ENCODE results near the gene SLC7A14. TPM values are rescaled to one million over a fixed set of nuclear protein-coding genes. Genes with fewer than 3 reads are reported as not detected.

SLC7A14 gene
- total RNA-seq, 1 donor from 2014 or later = not detected

DNA sequence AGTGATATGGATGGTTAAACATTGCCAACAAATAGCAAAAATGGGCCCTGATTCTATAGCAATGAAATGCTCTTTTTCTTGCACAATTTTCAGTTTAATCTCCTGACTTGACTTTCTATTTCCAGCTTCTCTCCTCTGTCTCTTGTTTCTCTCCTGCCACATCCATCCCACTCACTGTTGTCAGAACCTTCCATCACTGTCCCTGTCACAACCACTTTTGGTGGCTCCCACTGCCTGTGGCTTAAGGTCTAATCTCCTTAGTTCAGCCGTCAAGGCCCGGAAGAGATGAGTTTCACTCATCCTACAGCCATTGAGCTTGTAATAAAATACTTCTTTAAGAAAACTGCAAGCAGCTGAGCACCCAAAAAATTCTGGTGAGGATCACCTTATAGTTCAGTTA lies 19.5 kb downstream of the SLC7A14 start:
- Mint-ChIP-seq H3K27ac (no peak overlapping the region), H3K9me3 (no peaks in the 10 kb centered on the region), H3K4me3 (no peak overlapping the region), H3K36me3 (no peaks in the 10 kb centered on the region), H3K27me3 (ENCODE audit: insufficient read depth, low read depth) (peaks cover 2% of the 10 kb centered on the region), H3K4me1 (peaks cover 3% of the 10 kb centered on the region)
- Histone ChIP-seq H2AFZ (replicated peaks) (no peak overlapping the region), H3K79me2 (ENCODE audit: low read depth) (no peaks in the 10 kb centered on the region), H3K27me3 (no peaks in the 10 kb centered on the region), H3K9ac (no peak overlapping the region), H4K20me1 (ENCODE audit: low read depth) (no peaks in the 10 kb centered on the region), H3K4me3 (no peak overlapping the region), H3K27ac (no peak overlapping the region), H3K4me1 (no peaks in the 10 kb centered on the region), H3K4me2 (no peak overlapping the region), H3F3A (ENCODE audit: low read depth) (no peaks in the 10 kb centered on the region), H3K36me3 (no peaks in the 10 kb centered on the region), H3K9me3 (ENCODE audit: low read depth) (no peaks in the 10 kb centered on the region)
- no peak for DNase-seq (ENCODE audit: low spot score)
- TF ChIP-seq EZH2 (IDR thresholded peaks at IDR 0.05) = no peak
- no peak for TF ChIP-seq CTCF (IDR thresholded peaks at IDR 0.05)
- no peak for TF ChIP-seq EZH2phosphoT487 (IDR thresholded peaks at IDR 0.05)

DNA sequence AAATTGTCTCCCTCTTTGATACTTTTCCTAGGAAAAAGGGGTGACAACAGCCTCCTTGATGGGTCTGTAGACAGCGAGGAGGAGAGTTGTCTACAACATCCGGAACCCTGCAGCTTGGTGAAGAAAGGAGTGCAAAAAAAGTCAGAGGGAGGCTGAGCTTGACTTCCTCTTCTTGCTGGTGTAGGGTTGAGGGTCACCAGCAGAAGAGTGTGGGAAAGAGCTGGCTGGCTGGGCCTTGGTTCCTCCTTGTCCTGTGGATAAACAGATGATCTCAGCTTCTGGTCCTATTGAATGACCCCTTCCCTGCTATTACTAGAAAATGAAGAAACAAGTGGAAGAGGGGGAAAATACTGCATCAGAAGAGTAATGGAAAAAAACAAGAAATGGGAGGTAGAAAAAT lies 20.4 kb downstream of the SLC7A14 start:
- no peaks in the 10 kb centered on the region for H3K36me3 ChIP-seq
- no peaks in the 10 kb centered on the region for H4K20me1 ChIP-seq (ENCODE audit: low read depth)
- peaks cover 3% of the 10 kb centered on the region for H3K4me1 Mint-ChIP-seq
- no peaks in the 10 kb centered on the region for H3K9me3 Mint-ChIP-seq
- H3K4me3 ChIP-seq = no peak overlapping the region
- peaks cover 2% of the 10 kb centered on the region for H3K27me3 Mint-ChIP-seq (ENCODE audit: insufficient read depth, low read depth)
- no peaks in the 10 kb centered on the region for H3K27me3 ChIP-seq
- no peak overlapping the region for H3K4me3 Mint-ChIP-seq
- no peaks in the 10 kb centered on the region for H3K79me2 ChIP-seq (ENCODE audit: low read depth)
- no peak for DNase-seq (ENCODE audit: low spot score)
- H3K27ac Mint-ChIP-seq = no peak overlapping the region
- no peaks in the 10 kb centered on the region for H3F3A ChIP-seq (ENCODE audit: low read depth)
- H2AFZ ChIP-seq (replicated peaks) = no peak overlapping the region
- H3K9me3 ChIP-seq (ENCODE audit: low read depth) = no peaks in the 10 kb centered on the region
- H3K4me1 ChIP-seq = no peaks in the 10 kb centered on the region
- H3K36me3 Mint-ChIP-seq = no peaks in the 10 kb centered on the region
- TF ChIP-seq EZH2 (IDR thresholded peaks at IDR 0.05) = no peak
- no peak for TF ChIP-seq EZH2phosphoT487 (IDR thresholded peaks at IDR 0.05)
- TF ChIP-seq CTCF (IDR thresholded peaks at IDR 0.05) = no peak
- no peak overlapping the region for H3K9ac ChIP-seq
- H3K4me2 ChIP-seq = no peak overlapping the region
- no peak overlapping the region for H3K27ac ChIP-seq

DNA sequence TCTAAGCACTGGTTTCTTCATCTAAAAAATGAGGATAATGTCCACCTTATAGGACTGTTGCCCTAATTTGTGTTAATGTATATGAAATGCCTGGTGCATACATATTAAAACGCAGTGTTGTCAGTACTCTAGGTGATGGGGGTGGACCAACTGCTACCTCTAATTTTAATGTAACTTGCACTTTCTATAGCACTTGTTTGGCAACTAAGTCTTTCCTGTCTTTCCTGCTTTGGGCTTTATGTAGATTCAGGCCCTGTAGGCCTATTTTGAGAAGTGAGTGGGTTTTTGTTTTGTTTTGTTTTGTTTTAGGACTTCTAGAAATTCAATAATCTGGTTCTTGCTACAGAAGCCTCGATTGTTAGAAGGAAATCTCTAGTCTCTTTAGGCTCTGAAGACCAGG lies 21.2 kb downstream of the SLC7A14 start:
- no peak overlapping the region for H3K4me3 ChIP-seq
- no peak overlapping the region for H3K4me2 ChIP-seq
- H3K36me3 Mint-ChIP-seq = no peaks in the 10 kb centered on the region
- H3K27ac Mint-ChIP-seq = no peak overlapping the region
- H3K36me3 ChIP-seq = no peaks in the 10 kb centered on the region
- H3K4me3 Mint-ChIP-seq = no peak overlapping the region
- H3K9me3 ChIP-seq (ENCODE audit: low read depth) = no peaks in the 10 kb centered on the region
- H3K9ac ChIP-seq = no peak overlapping the region
- TF ChIP-seq EZH2phosphoT487 (IDR thresholded peaks at IDR 0.05) (no peak), EZH2 (IDR thresholded peaks at IDR 0.05) (no peak), CTCF (IDR thresholded peaks at IDR 0.05) (no peak)
- H3K27me3 Mint-ChIP-seq (ENCODE audit: insufficient read depth, low read depth) = peaks cover 2% of the 10 kb centered on the region
- no peaks in the 10 kb centered on the region for H3K27me3 ChIP-seq
- H2AFZ ChIP-seq (replicated peaks) = no peak overlapping the region
- no peaks in the 10 kb centered on the region for H3K4me1 ChIP-seq
- H3F3A ChIP-seq (ENCODE audit: low read depth) = no peaks in the 10 kb centered on the region
- no peaks in the 10 kb centered on the region for H3K9me3 Mint-ChIP-seq
- DNase-seq (ENCODE audit: low spot score) = no peak
- H3K4me1 Mint-ChIP-seq = peaks cover 3% of the 10 kb centered on the region
- no peaks in the 10 kb centered on the region for H4K20me1 ChIP-seq (ENCODE audit: low read depth)
- H3K27ac ChIP-seq = no peak overlapping the region
- H3K79me2 ChIP-seq (ENCODE audit: low read depth) = no peaks in the 10 kb centered on the region

Data from neural progenitor cell (in vitro differentiated cells).